WTC11 (cell line): Measurements from ENCODE around the gene CABCOCO1. TPM values are rescaled to one million over a fixed set of nuclear protein-coding genes. Genes with fewer than 3 reads are reported as not detected.
"Not testable (repeated sequence)": the region's sequence is repeated elsewhere in the genome, so short reads cannot be mapped to it uniquely, and the experiment has no call there.

Experiments used
- ATAC-seq: fragments of 200-7000 bp; cut with Tn5 transposase; 2 replicates; pipeline ENCODE4 v1.10.0; 2021; ENCODE audit warnings: mild to moderate bottlenecking, moderate library complexity
- CTCF ChIA-PET: fragments of 300-600 bp; sonication (Branson Sonifier 250); formaldehyde crosslinking; loops from one replicate; lab custom pipeline; 2021; ENCODE audit warnings: antibody characterized with exemption; lab: Charles Lee
- POLR2A ChIA-PET: fragments of 350-600 bp; sonication (Branson Sonifier 250); formaldehyde crosslinking; loops from one replicate; lab custom pipeline; 2021; ENCODE audit warnings: antibody characterized with exemption; lab: Charles Lee
- DNase-seq: peaks from one replicate; pipeline ENCODE4 v3.0.0; 2021; ENCODE audit warnings: low spot score
- H3K27ac Mint-ChIP-seq: 2 replicates; pipeline ENCODE4 v1.8.0; 2021; ENCODE audit warnings: mixed read lengths
- H3K27me3 Mint-ChIP-seq: 2 replicates; pipeline ENCODE4 v1.8.0; 2021; ENCODE audit warnings: low read depth, mild to moderate bottlenecking, moderate library complexity, mixed read lengths
- H3K36me3 Mint-ChIP-seq: 2 replicates; pipeline ENCODE4 v1.8.0; 2021; ENCODE audit warnings: mixed read lengths
- H3K4me1 Mint-ChIP-seq: 2 replicates; pipeline ENCODE4 v1.8.0; 2022; ENCODE audit warnings: mixed read lengths
- H3K4me3 Mint-ChIP-seq: 2 replicates; pipeline ENCODE4 v1.8.0; 2021; ENCODE audit warnings: mild to moderate bottlenecking, moderate library complexity, mixed read lengths
- H3K9me3 Mint-ChIP-seq: 2 replicates; pipeline ENCODE4 v1.8.0; 2021; ENCODE audit warnings: mixed read lengths
- ATF2 ChIP-seq: sonication (generic); formaldehyde crosslinking; IDR thresholded peaks from 2 replicates; pipeline ENCODE4 v1.8.1; 2022; ENCODE audit warnings: low read depth, missing genetic modification reagents, borderline replicate concordance
- FOXP4 ChIP-seq: sonication (generic); formaldehyde crosslinking; IDR thresholded peaks from 2 replicates; pipeline ENCODE4 v1.8.0; 2022; ENCODE audit warnings: mild to moderate bottlenecking, missing genetic modification reagents
- HMGXB4 ChIP-seq: sonication (generic); formaldehyde crosslinking; IDR thresholded peaks from 2 replicates; pipeline ENCODE4 v1.8.1; 2023; ENCODE audit warnings: mild to moderate bottlenecking, moderate library complexity, missing genetic modification reagents
- MAX ChIP-seq: sonication (generic); formaldehyde crosslinking; IDR thresholded peaks from 2 replicates; pipeline ENCODE4 v1.8.0; 2022; ENCODE audit warnings: mild to moderate bottlenecking, missing genetic modification reagents
- PRDM15 ChIP-seq: sonication (generic); formaldehyde crosslinking; IDR thresholded peaks from 2 replicates; pipeline ENCODE4 v1.8.0; 2022; ENCODE audit warnings: missing genetic modification reagents
- SP1 ChIP-seq: sonication (generic); formaldehyde crosslinking; conservative IDR thresholded peaks from 2 replicates; pipeline ENCODE4 v1.8.1; 2022; ENCODE audit warnings: missing genetic modification reagents
- TEAD4 ChIP-seq: sonication (generic); formaldehyde crosslinking; IDR thresholded peaks from 2 replicates; pipeline ENCODE4 v1.8.0; 2022; ENCODE audit warnings: mild to moderate bottlenecking, missing genetic modification reagents
- TP53 ChIP-seq: sonication (generic); formaldehyde crosslinking; IDR thresholded peaks from 2 replicates; pipeline ENCODE4 v1.8.1; 2023; ENCODE audit warnings: mild to moderate bottlenecking, missing genetic modification reagents
- ZNF138 ChIP-seq: sonication (generic); formaldehyde crosslinking; conservative IDR thresholded peaks from 2 replicates; pipeline ENCODE4 v1.8.1; 2022; ENCODE audit warnings: mild to moderate bottlenecking, moderate library complexity, missing genetic modification reagents
- ZNF671 ChIP-seq: fragments of 250-450 bp; sonication (Bioruptor Pico); IDR thresholded peaks from 2 replicates; pipeline ENCODE4 v1.8.0; 2021; ENCODE audit warnings: mild to moderate bottlenecking
- ZSCAN18 ChIP-seq: fragments of 250-450 bp; sonication (Bioruptor Pico); IDR thresholded peaks from 2 replicates; pipeline ENCODE4 v2.1.2; 2022; ENCODE audit warnings: mild to moderate bottlenecking, moderate library complexity
- total RNA-seq: library from RNA; stranded (reverse); gene quantifications from 3 replicates; pipeline ENCODE4 v1.2.3, GENCODE V29; 2021

Gene CABCOCO1
- total RNA-seq, 1 experiment from 2014 or later, result not detected

GRCh38 chr10:61684894-61685507, 22.3 kb downstream of the CABCOCO1 start:
- POLR2A ChIA-PET, result no interaction called here
- DNase-seq (no peak), ATAC-seq (no peak)
- no peak for TF ChIP-seq TP53
- TF ChIP-seq ZNF671 (CRISPR knock-in tag), result no peak
- TF ChIP-seq ZNF138 (CRISPR knock-in tag), result no peak
- no peak for TF ChIP-seq TEAD4
- Mint-ChIP-seq H3K4me3 (no peak overlapping the region), H3K27me3 (no peaks in the 10 kb centered on the region), H3K27ac (no peak overlapping the region), H3K4me1 (no peaks in the 10 kb centered on the region), H3K9me3 (no peaks in the 10 kb centered on the region), H3K36me3 (no peaks in the 10 kb centered on the region)
- CTCF ChIA-PET, result no interaction called here

- Mint-ChIP-seq H3K9me3 (peaks cover 5% of the 10 kb centered on the region), H3K27me3 (peaks cover 2% of the 10 kb centered on the region; the same call in 1 of the 2 replicates), H3K36me3 (peaks cover 3% of the 10 kb centered on the region; the same call in 1 of the 2 replicates), H3K4me3 (no peak overlapping the region), H3K4me1 (no peaks in the 10 kb centered on the region), H3K27ac (no peak overlapping the region)
- POLR2A ChIA-PET, result no interaction called here
- DNase-seq, result no peak
- CTCF ChIA-PET, result no interaction called here
- TF ChIP-seq FOXP4 (CRISPR knock-in tag), result no peak
- no peak for TF ChIP-seq ZSCAN18 (CRISPR knock-in tag)
- TF ChIP-seq SP1 (CRISPR knock-in tag), result no peak
- ATAC-seq, result no peak
Observed at GRCh38 chr10:61688551-61689308, 26.0 kb downstream of the CABCOCO1 start.

GRCh38 chr10:61691667-61692066, 28.9 kb downstream of the CABCOCO1 start:
- DNase-seq, POLR2A ChIA-PET, H3K36me3 Mint-ChIP-seq, H3K9me3 Mint-ChIP-seq, CTCF ChIA-PET, H3K27me3 Mint-ChIP-seq, ATAC-seq, H3K27ac Mint-ChIP-seq, H3K4me3 Mint-ChIP-seq, H3K4me1 Mint-ChIP-seq: not testable (repeated sequence)

GRCh38 chr10:61692447-61693010, 29.8 kb downstream of the CABCOCO1 start:
- no peak overlapping the region for H3K27ac Mint-ChIP-seq
- peaks cover 3% of the 10 kb centered on the region; the same call in 1 of the 2 replicates for H3K36me3 Mint-ChIP-seq
- H3K4me3 Mint-ChIP-seq, result no peak overlapping the region
- ChIA-PET CTCF (no interaction called here), POLR2A (no interaction called here)
- no peak for ATAC-seq
- TF ChIP-seq MAX (CRISPR knock-in tag) (no peak), ZNF671 (CRISPR knock-in tag) (no peak), HMGXB4 (no peak), PRDM15 (CRISPR knock-in tag) (no peak), ATF2 (CRISPR knock-in tag) (no peak)
- H3K4me1 Mint-ChIP-seq, result no peaks in the 10 kb centered on the region
- H3K27me3 Mint-ChIP-seq, result peaks cover 2% of the 10 kb centered on the region; the same call in 1 of the 2 replicates
- no peak for DNase-seq
- H3K9me3 Mint-ChIP-seq, result peaks cover 5% of the 10 kb centered on the region
